GM21576 (cell line): ENCODE measurements around the gene PAK1IP1.
A peak's percentile ranks its signal among the peaks of the same experiment; 100 is the strongest.
"Not testable (repeated sequence)": the region's sequence is repeated elsewhere in the genome, so short reads cannot be mapped to it uniquely, and the experiment has no call there.

Source experiments
- ATAC-seq: cut with Tn5 transposase; IDR thresholded peaks from one replicate; pipeline ENCODE4 v1.9.1; 2021; ENCODE audit warnings: mild to moderate bottlenecking, moderate library complexity; ENCODE audit not compliant: unreplicated experiment

PAK1IP1 gene

GRCh38 chr6:10690651-10691445, 3.9 kb upstream of the PAK1IP1 start:
- ATAC-seq = no peak

- no peak for ATAC-seq
Observed at GRCh38 chr6:10692965-10693538, 1.7 kb upstream of the PAK1IP1 start.

GRCh38 chr6:10695086-10695657, 400 bp downstream of the PAK1IP1 start:
- no peak for ATAC-seq

GRCh38 chr6:10696655-10697054, 1.9 kb downstream of the PAK1IP1 start:
- no peak for ATAC-seq

GRCh38 chr6:10713962-10714361, 19.2 kb downstream of the PAK1IP1 start:
- no peak for ATAC-seq

GRCh38 chr6:10719296-10719963, 24.7 kb downstream of the PAK1IP1 start:
- ATAC-seq = no peak

GRCh38 chr6:10719964-10720264, 25.1 kb downstream of the PAK1IP1 start:
- no peak for ATAC-seq

GRCh38 chr6:10720265-10720959, 25.6 kb downstream of the PAK1IP1 start:
- ATAC-seq = no peak

- not testable (repeated sequence) for ATAC-seq
Observed at GRCh38 chr6:10720960-10721849, 26.4 kb downstream of the PAK1IP1 start.

- no peak for ATAC-seq
Observed at GRCh38 chr6:10721850-10722569, 27.2 kb downstream of the PAK1IP1 start.

- no peak for ATAC-seq
Observed at GRCh38 chr6:10722570-10722819, 27.7 kb downstream of the PAK1IP1 start.

- peak; percentile 96 for ATAC-seq
Observed at GRCh38 chr6:10722820-10723566, 28.2 kb downstream of the PAK1IP1 start, which contains the start of gene TMEM14C. Gene TMEM14C (plus strand): TSS chr6:10723070. CDS start chr6:10724614, 1,544 bp downstream.

- ATAC-seq = no peak
Observed at GRCh38 chr6:10723567-10723881, 28.8 kb downstream of the PAK1IP1 start.

GRCh38 chr6:10725044-10725443, 30.3 kb downstream of the PAK1IP1 start:
- ATAC-seq = no peak

- ATAC-seq = no peak
Observed at GRCh38 chr6:10725716-10726115, 30.9 kb downstream of the PAK1IP1 start.

GRCh38 chr6:10730254-10730653, 35.5 kb downstream of the PAK1IP1 start:
- ATAC-seq = no peak

- no peak for ATAC-seq
Observed at GRCh38 chr6:10733151-10733715, 38.5 kb downstream of the PAK1IP1 start.

GRCh38 chr6:10733863-10734262, 39.1 kb downstream of the PAK1IP1 start:
- ATAC-seq = no peak

- no peak for ATAC-seq
Observed at GRCh38 chr6:10736731-10737130, 42.0 kb downstream of the PAK1IP1 start.
